Measurements from ENCODE around the gene SLC30A7.

Gene SLC30A7

DNA sequence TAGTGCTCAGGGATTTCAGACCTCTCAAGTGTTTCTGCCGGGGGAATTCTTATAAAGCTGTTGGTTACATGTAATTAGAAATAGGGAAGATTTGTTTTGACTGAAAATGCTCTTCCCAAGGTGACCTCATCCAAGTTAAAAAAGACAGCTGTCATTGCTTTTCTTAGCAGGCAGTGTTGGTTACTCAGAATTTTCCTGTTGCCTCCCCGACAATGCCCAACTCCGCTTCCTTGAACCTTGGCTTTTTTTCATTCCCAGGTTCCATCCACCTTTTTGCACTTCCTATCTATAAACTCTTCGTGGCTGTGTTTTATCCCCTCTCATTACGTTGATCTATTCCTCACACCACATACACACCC is 130.5 kb downstream of the SLC30A7 start:
- no peak for DNase-seq (ENCODE audit: low read depth in 3 of 3)

DNA sequence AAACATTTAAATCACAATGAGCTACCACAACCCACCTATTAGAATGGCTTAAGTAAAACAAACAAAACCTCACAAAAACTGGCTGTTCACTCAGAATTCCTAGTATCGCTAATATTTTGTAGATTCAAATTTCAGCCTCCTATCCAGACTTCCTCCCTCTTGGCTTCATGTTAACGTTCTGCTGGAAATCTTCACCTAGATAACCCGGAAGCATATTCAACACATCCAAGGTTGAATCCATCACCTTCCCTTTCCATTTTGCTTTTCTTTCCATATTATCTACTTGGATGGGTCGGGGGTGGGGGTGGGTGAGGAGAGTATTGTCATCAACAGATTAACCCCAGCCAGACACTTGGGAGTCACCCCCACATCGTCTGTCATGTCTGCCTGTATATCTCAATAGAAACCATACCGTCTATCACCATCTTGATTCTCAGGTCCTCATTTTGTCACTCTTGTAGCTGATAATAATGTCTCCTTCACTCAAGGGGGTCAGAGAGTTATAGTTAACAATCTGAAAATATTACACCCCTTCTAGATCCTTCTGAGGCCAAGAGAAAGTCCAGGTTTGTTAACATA is 131.4 kb downstream of the SLC30A7 start:
- DNase-seq (ENCODE audit: low read depth in 3 of 3), result no peak

DNA sequence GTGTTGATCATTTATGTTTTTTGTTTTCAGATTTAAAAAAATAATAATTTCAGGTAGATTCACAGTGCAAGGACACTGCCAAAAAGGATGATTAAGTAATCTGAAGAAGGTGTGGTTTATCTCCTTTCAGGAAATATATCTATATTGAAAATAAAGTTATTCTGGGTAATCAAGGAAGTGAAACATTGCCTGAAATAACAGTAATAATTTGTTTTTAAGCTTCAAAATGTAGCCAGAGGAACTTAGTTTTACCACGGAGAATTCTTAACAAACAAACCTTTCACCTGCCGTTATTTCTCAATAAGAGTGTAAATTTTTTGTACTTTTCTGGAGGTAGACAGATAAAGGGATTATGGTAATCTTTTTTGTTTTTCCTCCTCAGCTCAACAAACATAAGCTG is 132.6 kb downstream of the SLC30A7 start:
- no peak for DNase-seq (ENCODE audit: low read depth in 3 of 3)

DNA sequence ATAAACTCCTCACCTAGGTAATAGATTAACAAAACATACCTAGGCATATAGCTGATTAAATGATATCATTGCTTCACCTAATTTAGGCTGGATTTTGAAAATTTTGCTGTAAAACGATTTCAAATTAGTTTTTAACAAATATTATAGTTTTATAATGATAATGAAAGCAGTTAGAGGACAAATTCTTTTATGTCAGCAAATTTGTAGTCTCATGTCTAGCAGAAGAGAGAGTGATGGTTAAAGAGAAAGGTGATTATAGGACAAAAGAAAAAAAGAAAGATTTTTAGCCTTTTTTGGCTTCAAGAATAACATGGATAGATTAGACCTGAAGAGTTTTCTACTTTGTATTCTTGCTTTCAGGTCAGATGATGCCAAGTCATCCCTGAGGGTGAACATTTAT is 133.3 kb downstream of the SLC30A7 start:
- no peak for DNase-seq (ENCODE audit: low read depth in 3 of 3)

DNA sequence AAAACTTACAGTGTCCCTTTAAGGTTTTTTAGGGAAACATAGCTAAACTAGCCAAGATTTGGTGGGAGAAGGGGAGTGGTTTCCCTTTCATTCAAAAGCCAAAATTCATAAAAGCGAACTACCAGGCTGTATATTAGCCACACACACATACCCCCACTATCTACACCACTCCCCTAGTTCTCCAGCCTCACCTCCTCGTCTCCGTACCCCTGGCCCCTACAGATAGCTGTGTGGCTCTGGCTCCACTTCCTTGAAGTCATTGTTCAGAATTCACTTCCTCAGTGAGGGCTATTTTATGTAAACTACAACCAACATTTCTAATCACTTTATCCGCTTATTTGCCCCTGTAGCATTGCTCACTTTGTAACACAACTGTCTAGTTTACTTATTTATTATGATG is 135.0 kb downstream of the SLC30A7 start:
- DNase-seq (ENCODE audit: low read depth in 3 of 3), result no peak

All from stimulated activated CD4-positive, alpha-beta T cell treated with anti-CD3 and anti-CD28 coated beads, TNF-alpha, amount 100 ng/mL, for 24 hours (primary cell).